Measurements from ENCODE around the gene FGF12.

DNA sequence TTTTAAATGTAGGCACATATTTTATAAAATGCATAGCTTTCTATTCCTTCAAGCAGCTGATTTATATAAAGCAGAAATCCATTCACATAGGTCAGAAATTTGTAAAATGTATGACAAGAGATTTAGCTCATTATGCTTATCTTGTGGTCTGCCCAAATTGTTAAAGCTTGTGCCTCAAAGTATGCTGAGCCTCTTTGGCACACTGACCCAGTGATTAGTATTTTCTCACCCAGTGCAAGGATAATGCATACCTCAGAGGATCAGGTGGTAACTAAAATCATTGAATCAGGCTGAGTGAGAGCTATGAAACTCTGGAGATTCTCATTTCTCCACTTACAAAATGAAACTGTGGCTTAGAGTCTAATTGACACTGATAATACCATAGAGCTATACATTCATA, 533.3 kb downstream of the FGF12 start:
- TF ChIP-seq, protein P1, sequence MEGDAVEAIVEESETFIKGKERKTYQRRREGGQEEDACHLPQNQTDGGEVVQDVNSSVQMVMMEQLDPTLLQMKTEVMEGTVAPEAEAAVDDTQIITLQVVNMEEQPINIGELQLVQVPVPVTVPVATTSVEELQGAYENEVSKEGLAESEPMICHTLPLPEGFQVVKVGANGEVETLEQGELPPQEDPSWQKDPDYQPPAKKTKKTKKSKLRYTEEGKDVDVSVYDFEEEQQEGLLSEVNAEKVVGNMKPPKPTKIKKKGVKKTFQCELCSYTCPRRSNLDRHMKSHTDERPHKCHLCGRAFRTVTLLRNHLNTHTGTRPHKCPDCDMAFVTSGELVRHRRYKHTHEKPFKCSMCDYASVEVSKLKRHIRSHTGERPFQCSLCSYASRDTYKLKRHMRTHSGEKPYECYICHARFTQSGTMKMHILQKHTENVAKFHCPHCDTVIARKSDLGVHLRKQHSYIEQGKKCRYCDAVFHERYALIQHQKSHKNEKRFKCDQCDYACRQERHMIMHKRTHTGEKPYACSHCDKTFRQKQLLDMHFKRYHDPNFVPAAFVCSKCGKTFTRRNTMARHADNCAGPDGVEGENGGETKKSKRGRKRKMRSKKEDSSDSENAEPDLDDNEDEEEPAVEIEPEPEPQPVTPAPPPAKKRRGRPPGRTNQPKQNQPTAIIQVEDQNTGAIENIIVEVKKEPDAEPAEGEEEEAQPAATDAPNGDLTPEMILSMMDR (IDR thresholded peaks at IDR 0.05): no peak
- no peak for TF ChIP-seq POLR2A (IDR thresholded peaks at IDR 0.05)

Measured in breast epithelium (tissue), 3 donors.